Smooth muscle cell (in vitro differentiated cells): ENCODE results near the gene PINK1. TPM values are rescaled to one million over a fixed set of nuclear protein-coding genes. Genes with fewer than 3 reads are reported as not detected.

ENCODE experiments used
- DNase-seq: peaks from one replicate; lab custom pipeline; 2025; ENCODE audit not compliant: unreplicated experiment; lab: John Stamatoyannopoulos, UW
- H2AFZ ChIP-seq: fragments of 200-600 bp; sonication (generic); 2 replicates; pipeline ENCODE4 v1.6.0; 2016; ENCODE audit warnings: antibody characterized with exemption, low read depth, mild to moderate bottlenecking
- H3F3A ChIP-seq: fragments of 200-600 bp; sonication (generic); 2 replicates; pipeline ENCODE4 v1.6.0; 2017; ENCODE audit warnings: antibody characterized with exemption, low read depth
- H3K27ac ChIP-seq: fragments of 200-600 bp; sonication (generic); 2 replicates; pipeline ENCODE4 v1.5.1; 2016; ENCODE audit warnings: low read depth, mild to moderate bottlenecking
- H3K27me3 ChIP-seq: fragments of 200-600 bp; sonication (generic); 2 replicates; pipeline ENCODE4 v1.6.1; 2016; ENCODE audit warnings: low read depth, mild to moderate bottlenecking
- H3K36me3 ChIP-seq: fragments of 200-600 bp; sonication (generic); 2 replicates; pipeline ENCODE4 v1.5.1; 2016; ENCODE audit warnings: low read depth
- H3K4me1 ChIP-seq: fragments of 200-600 bp; sonication (generic); 2 replicates; pipeline ENCODE4 v1.5.1; 2016; ENCODE audit warnings: low read depth
- H3K4me2 ChIP-seq: fragments of 200-600 bp; sonication (generic); 2 replicates; pipeline ENCODE4 v1.6.0; 2016; ENCODE audit warnings: mild to moderate bottlenecking
- H3K4me3 ChIP-seq: fragments of 200-600 bp; sonication (generic); 2 replicates; pipeline ENCODE4 v1.5.1; 2016; ENCODE audit warnings: mild to moderate bottlenecking
- H3K79me2 ChIP-seq: fragments of 200-600 bp; sonication (generic); 2 replicates; pipeline ENCODE4 v1.6.0; 2016; ENCODE audit warnings: low read depth, mild to moderate bottlenecking
- H3K9ac ChIP-seq: fragments of 200-600 bp; sonication (generic); 2 replicates; pipeline ENCODE4 v1.6.0; 2016; ENCODE audit warnings: low read depth
- H3K9me3 ChIP-seq: fragments of 200-600 bp; sonication (generic); replicated peaks from 2 replicates; pipeline ENCODE4 v1.5.1; 2016; ENCODE audit warnings: low read depth
- H4K20me1 ChIP-seq: fragments of 200-600 bp; sonication (generic); 2 replicates; pipeline ENCODE4 v1.6.0; 2016; ENCODE audit warnings: low read depth
- WGBS: methylation state at CpG from one replicate; pipeline ENCODE4 v1.1.7; 2016; ENCODE audit warnings: low lambda C conversion rate; 5-methylcytosine and 5-hydroxymethylcytosine counted together
- polyA plus RNA-seq: library from polyadenylated mRNA; unstranded; fragments of >200 nt; fragmentation: Nextera tagmentation; extraction: Ambion mirVana; gene quantifications from 2 replicates; pipeline ENCODE4 v1.2.1, GENCODE V29; 2016
- total RNA-seq: library from RNA; depleted of rRNA; stranded (reverse); fragments of >200 nt; gene quantifications from 2 replicates; pipeline ENCODE4 v1.2.3, GENCODE V29; 2014
- TF ChIP-seq, protein P1 (sequence below): fragments of 200-600 bp; sonication (generic); IDR thresholded peaks from 2 replicates; pipeline ENCODE4 v1.5.1; 2017; ENCODE audit warnings: borderline replicate concordance, mild to moderate bottlenecking, antibody characterized with exemption; ENCODE audit not compliant: insufficient read depth, poor library complexity, severe bottlenecking

Gene PINK1
- total and polyA plus RNA-seq, 2 experiments from 2014 or later: 28.8 to 63.3 TPM

DNA sequence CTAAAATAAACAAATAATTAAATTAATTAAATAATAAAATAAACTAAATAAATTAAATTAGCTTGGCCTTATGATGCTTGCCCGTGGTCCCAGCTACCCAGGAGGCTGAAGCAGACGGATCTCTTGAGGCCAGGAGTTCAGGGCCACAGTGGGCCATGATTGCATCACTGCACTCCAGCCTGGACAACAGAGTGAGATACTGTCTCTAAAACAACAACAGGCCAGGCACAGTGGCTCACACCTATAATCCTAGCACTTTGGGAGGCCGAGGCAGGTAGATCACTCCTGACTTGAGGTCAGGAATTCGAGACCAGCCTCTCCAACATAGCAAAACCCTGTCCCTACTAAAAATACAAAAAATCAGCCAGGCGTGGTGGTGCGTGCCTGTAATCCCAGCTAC is 12.2 kb upstream of the PINK1 start:
- Histone ChIP-seq H3K36me3 (no peaks in the 10 kb centered on the region), H3K4me1 (no peaks in the 10 kb centered on the region), H3K27me3 (no peaks in the 10 kb centered on the region), H3K79me2 (no peaks in the 10 kb centered on the region), H3K9me3 (no peaks in the 10 kb centered on the region), H3K9ac (no peak overlapping the region), H3K4me3 (no peak overlapping the region), H2AFZ (no peak overlapping the region), H3F3A (no peaks in the 10 kb centered on the region), H3K27ac (no peak overlapping the region), H4K20me1 (no peaks in the 10 kb centered on the region), H3K4me2 (no peak overlapping the region)
- no peak for DNase-seq
- TF ChIP-seq, protein P1, sequence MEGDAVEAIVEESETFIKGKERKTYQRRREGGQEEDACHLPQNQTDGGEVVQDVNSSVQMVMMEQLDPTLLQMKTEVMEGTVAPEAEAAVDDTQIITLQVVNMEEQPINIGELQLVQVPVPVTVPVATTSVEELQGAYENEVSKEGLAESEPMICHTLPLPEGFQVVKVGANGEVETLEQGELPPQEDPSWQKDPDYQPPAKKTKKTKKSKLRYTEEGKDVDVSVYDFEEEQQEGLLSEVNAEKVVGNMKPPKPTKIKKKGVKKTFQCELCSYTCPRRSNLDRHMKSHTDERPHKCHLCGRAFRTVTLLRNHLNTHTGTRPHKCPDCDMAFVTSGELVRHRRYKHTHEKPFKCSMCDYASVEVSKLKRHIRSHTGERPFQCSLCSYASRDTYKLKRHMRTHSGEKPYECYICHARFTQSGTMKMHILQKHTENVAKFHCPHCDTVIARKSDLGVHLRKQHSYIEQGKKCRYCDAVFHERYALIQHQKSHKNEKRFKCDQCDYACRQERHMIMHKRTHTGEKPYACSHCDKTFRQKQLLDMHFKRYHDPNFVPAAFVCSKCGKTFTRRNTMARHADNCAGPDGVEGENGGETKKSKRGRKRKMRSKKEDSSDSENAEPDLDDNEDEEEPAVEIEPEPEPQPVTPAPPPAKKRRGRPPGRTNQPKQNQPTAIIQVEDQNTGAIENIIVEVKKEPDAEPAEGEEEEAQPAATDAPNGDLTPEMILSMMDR: no peak
- 94% methylated on average over 6 of the region's 6 CpGs for WGBS

DNA sequence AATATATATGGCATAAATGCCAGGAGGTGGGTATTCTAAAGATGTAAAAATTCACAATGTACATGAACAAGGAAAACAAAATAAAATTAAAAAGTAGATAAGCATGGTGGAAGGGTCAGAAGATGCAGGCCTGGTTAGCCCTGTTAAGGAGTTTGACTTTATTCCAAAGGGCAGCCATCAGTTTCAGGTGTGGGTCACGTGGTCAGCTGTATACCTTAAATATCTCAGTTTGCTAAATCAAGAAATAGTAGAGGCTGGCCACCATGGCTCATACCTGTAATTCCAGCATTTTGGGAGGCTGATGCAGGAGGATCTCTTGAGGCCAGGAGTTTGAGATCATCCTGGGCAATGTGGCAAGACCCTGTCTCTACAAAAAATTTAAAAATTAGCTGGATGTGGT is 8.5 kb upstream of the PINK1 start:
- Histone ChIP-seq H3K4me3 (no peak overlapping the region), H3K27me3 (no peaks in the 10 kb centered on the region), H3F3A (no peaks in the 10 kb centered on the region), H3K36me3 (no peaks in the 10 kb centered on the region), H3K27ac (no peak overlapping the region), H4K20me1 (no peaks in the 10 kb centered on the region), H3K4me1 (no peaks in the 10 kb centered on the region), H3K4me2 (no peak overlapping the region), H3K9me3 (no peaks in the 10 kb centered on the region), H3K79me2 (no peaks in the 10 kb centered on the region), H3K9ac (no peak overlapping the region), H2AFZ (no peak overlapping the region)
- 81% methylated on average over 1 of the region's 1 CpG for WGBS
- TF ChIP-seq, protein P1: no peak
- no peak for DNase-seq

DNA sequence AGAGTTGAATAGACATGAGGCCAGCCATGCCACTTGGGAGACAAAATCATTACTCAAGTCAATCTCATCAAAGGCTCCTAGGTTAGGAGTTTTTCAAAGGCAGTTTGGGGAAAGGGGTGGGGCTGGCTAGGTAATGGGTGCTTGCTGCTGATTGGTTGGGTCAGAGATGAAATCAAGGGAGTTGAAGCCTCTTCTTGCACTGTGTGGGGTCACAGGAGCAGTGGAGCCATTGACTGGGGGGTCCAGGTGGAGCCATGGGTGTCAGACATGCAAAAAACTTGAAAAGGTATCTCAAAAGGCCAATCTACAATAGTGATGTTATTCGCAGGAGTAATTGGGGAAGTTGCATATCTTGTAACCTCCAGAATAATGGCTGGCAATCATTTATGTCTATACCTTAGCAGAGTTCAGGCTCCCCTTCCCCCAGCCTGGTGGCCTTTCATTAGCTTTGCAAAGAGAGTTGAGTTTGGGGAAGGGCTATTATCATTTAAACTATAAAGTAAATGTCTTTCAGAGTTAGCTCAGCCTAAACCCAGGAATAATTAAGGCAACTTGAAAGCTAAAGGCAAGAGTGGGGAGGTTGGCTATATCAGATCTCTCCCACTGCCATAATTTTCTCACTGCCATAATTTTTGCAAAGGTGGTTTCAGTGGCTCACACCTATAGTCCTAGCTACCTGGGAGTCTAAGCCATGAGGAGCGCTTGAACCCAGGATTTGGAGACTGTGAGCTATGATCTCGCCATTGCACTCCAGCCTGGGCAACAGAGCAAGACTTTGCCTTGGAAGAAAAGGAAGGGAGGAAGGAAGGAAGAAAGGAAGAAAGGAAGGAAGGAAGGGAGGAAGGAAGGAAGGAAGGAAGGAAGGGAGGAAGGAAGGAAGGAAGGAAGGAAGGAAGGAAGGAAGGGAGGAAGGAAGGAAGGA is 7.8 kb upstream of the PINK1 start:
- H3K9ac ChIP-seq: no peak overlapping the region
- no peak overlapping the region for H3K4me2 ChIP-seq
- no peaks in the 10 kb centered on the region for H4K20me1 ChIP-seq
- H3K4me1 ChIP-seq: no peaks in the 10 kb centered on the region
- no peak overlapping the region for H3K4me3 ChIP-seq
- H3K36me3 ChIP-seq: no peaks in the 10 kb centered on the region
- TF ChIP-seq, protein P1: no peak
- DNase-seq: no peak
- no peaks in the 10 kb centered on the region for H3K27me3 ChIP-seq
- no peaks in the 10 kb centered on the region for H3F3A ChIP-seq
- H3K27ac ChIP-seq: no peak overlapping the region
- WGBS: 70% methylated on average over 3 of the region's 3 CpGs
- no peaks in the 10 kb centered on the region for H3K79me2 ChIP-seq
- no peaks in the 10 kb centered on the region for H3K9me3 ChIP-seq
- H2AFZ ChIP-seq: no peak overlapping the region

DNA sequence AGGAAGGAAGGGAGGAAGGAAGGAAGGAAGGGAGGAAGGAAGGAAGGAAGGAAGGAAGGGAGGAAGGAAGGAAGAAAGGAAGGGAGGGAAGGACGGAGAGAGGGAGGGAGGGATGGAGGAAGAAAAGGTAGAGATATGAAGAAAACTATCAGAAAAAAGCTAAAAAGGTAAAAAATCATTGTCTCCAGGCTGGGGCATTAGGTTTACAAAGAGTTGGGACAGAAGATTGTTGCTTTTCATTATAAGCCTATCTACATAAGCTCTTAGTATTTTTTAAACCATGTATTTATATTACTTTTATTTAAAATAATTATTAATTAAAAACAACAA is 7.2 kb upstream of the PINK1 start:
- Histone ChIP-seq H3K9ac (no peak overlapping the region), H3K27me3 (no peaks in the 10 kb centered on the region), H3K79me2 (no peaks in the 10 kb centered on the region), H3K4me3 (no peak overlapping the region), H4K20me1 (no peaks in the 10 kb centered on the region), H3K36me3 (no peaks in the 10 kb centered on the region), H3K27ac (no peak overlapping the region), H3K9me3 (no peaks in the 10 kb centered on the region), H3F3A (no peaks in the 10 kb centered on the region), H3K4me2 (no peak overlapping the region), H2AFZ (no peak overlapping the region), H3K4me1 (no peaks in the 10 kb centered on the region)
- TF ChIP-seq, protein P1: no peak
- 57% methylated on average over 1 of the region's 1 CpG for WGBS
- no peak for DNase-seq
